Stomach (tissue), 4 donors: ENCODE results near the gene SEMA5A.

ENCODE experiments used
- CTCF ChIP-seq, 7 experiments: fragments of 450-650 bp in 4 of 7; fragments of 200-600 bp in 3 of 7; sonication (generic) in 3 of 7; IDR thresholded peaks; one replicate each; pipeline ENCODE4 v1.5.1; 2016 to 2019; ENCODE audit warnings: antibody characterized with exemption in 7 of 7, control low read depth in 2 of 7, mild to moderate bottlenecking in 1 of 7
- EP300 ChIP-seq: sonication (generic); formaldehyde crosslinking; IDR thresholded peaks from one replicate; pipeline ENCODE4 v1.6.1; 2017; ENCODE audit warnings: antibody characterized with exemption
- POLR2A ChIP-seq, 4 donors: fragments of 450-650 bp; IDR thresholded peaks; one replicate each; pipeline ENCODE4 v1.6.1; 2016; ENCODE audit warnings: antibody characterized with exemption in 4 of 4, control low read depth in 2 of 4, mild to moderate bottlenecking in 1 of 4, moderate library complexity in 1 of 4

GRCh38 chr5:9536717-9537116, 9.2 kb downstream of the SEMA5A start:
- no peak for TF ChIP-seq CTCF (IDR thresholded peaks at IDR 0.05)
- no peak for TF ChIP-seq POLR2A (IDR thresholded peaks at IDR 0.05)
- no peak for TF ChIP-seq EP300
